Measurements from ENCODE around the gene GYS2.

Gene GYS2

GRCh38 chr12:21538061-21538653, 66.5 kb downstream of the GYS2 start:
- TF ChIP-seq PPARA (CRISPR knock-in tag; IDR thresholded peaks at IDR 0.05; ENCODE audit: borderline replicate concordance) (no peak), TCF4 (CRISPR knock-in tag; IDR thresholded peaks at IDR 0.05; ENCODE audit: borderline replicate concordance) (no peak), PATZ1 (CRISPR knock-in tag; IDR thresholded peaks at IDR 0.05; ENCODE audit: borderline replicate concordance) (no peak), ARNTL (CRISPR knock-in tag; IDR thresholded peaks at IDR 0.05; ENCODE audit: borderline replicate concordance, low read depth) (no peak), ZNF565 (CRISPR knock-in tag; conservative IDR thresholded peaks at IDR 0.05; ENCODE audit: low read depth) (no peak), BACH2 (CRISPR knock-in tag; IDR thresholded peaks at IDR 0.05; ENCODE audit: borderline replicate concordance) (no peak), CSDC2 (CRISPR knock-in tag; IDR thresholded peaks at IDR 0.05) (no peak), ZFP3 (CRISPR knock-in tag; IDR thresholded peaks at IDR 0.05) (no peak), ZFP30 (CRISPR knock-in tag; IDR thresholded peaks at IDR 0.05) (no peak), ISL1 (CRISPR knock-in tag; IDR thresholded peaks at IDR 0.05) (no peak), ZC3H10 (CRISPR knock-in tag; IDR thresholded peaks at IDR 0.05) (no peak), OSR1 (CRISPR knock-in tag; IDR thresholded peaks at IDR 0.05) (no peak), ZNF8 (CRISPR knock-in tag; IDR thresholded peaks at IDR 0.05) (no peak), TSHZ2 (CRISPR knock-in tag; IDR thresholded peaks at IDR 0.05) (no peak), ESRRG (CRISPR knock-in tag; IDR thresholded peaks at IDR 0.05) (no peak), CSRNP3 (CRISPR knock-in tag; IDR thresholded peaks at IDR 0.05) (no peak), TOX (CRISPR knock-in tag; IDR thresholded peaks at IDR 0.05; ENCODE audit: borderline replicate concordance) (no peak)
- TF ChIP-seq, protein P1, sequence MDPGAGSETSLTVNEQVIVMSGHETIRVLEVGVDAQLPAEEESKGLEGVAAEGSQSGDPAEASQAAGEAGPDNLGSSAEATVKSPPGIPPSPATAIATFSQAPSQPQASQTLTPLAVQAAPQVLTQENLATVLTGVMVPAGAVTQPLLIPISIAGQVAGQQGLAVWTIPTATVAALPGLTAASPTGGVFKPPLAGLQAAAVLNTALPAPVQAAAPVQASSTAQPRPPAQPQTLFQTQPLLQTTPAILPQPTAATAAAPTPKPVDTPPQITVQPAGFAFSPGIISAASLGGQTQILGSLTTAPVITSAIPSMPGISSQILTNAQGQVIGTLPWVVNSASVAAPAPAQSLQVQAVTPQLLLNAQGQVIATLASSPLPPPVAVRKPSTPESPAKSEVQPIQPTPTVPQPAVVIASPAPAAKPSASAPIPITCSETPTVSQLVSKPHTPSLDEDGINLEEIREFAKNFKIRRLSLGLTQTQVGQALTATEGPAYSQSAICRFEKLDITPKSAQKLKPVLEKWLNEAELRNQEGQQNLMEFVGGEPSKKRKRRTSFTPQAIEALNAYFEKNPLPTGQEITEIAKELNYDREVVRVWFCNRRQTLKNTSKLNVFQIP (CRISPR knock-in tag; IDR thresholded peaks at IDR 0.05; ENCODE audit: borderline replicate concordance, low read depth) = no peak
- TF ChIP-seq, protein P2, sequence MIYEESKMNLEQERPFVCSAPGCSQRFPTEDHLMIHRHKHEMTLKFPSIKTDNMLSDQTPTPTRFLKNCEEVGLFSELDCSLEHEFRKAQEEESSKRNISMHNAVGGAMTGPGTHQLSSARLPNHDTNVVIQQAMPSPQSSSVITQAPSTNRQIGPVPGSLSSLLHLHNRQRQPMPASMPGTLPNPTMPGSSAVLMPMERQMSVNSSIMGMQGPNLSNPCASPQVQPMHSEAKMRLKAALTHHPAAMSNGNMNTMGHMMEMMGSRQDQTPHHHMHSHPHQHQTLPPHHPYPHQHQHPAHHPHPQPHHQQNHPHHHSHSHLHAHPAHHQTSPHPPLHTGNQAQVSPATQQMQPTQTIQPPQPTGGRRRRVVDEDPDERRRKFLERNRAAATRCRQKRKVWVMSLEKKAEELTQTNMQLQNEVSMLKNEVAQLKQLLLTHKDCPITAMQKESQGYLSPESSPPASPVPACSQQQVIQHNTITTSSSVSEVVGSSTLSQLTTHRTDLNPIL (CRISPR knock-in tag; IDR thresholded peaks at IDR 0.05; ENCODE audit: low read depth) = no peak
- ATAC-seq = no peak

GRCh38 chr12:21529456-21529855, 75.2 kb downstream of the GYS2 start:
- ATAC-seq = no peak
- TF ChIP-seq ZNF8 (CRISPR knock-in tag; IDR thresholded peaks at IDR 0.05) (no peak), CSDC2 (CRISPR knock-in tag; IDR thresholded peaks at IDR 0.05) (no peak), BACH2 (CRISPR knock-in tag; IDR thresholded peaks at IDR 0.05; ENCODE audit: borderline replicate concordance) (no peak)

DNA sequence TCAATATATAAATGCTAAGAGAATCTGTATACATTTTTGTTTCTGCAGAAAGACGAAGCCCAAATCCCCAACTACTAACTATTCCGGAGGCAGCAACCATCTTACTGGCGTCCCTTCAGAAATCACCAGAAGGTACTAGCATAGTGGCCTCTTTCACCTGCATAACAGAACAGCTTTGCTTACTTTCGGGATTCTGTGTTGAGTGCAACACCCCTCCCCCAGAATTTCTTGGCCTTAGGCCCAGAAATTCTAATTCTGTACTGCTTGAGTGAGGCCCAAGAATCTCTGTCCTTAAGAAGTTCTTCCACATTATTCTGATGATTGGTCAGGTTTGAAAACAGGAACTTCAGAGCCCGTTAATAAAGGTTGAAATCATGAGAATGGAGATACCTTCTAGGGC, 75.7 kb downstream of the GYS2 start:
- ATAC-seq = no peak
- TF ChIP-seq, protein P2 (CRISPR knock-in tag; IDR thresholded peaks at IDR 0.05; ENCODE audit: low read depth) = no peak
- TF ChIP-seq CSRNP3 (CRISPR knock-in tag; IDR thresholded peaks at IDR 0.05) = no peak
- TF ChIP-seq ISL1 (CRISPR knock-in tag; IDR thresholded peaks at IDR 0.05) = no peak
- TF ChIP-seq ZNF565 (CRISPR knock-in tag; conservative IDR thresholded peaks at IDR 0.05; ENCODE audit: low read depth) = no peak
- TF ChIP-seq ARNTL (CRISPR knock-in tag; IDR thresholded peaks at IDR 0.05; ENCODE audit: borderline replicate concordance, low read depth) = no peak
- no peak for TF ChIP-seq SNAI2 (CRISPR knock-in tag; IDR thresholded peaks at IDR 0.05)
- no peak for TF ChIP-seq OSR1 (CRISPR knock-in tag; IDR thresholded peaks at IDR 0.05)

Data from SK-N-SH treated with all-trans-retinoic acid at 6 μM for 48 hours (cell line).